GM10248 (cell line): ENCODE measurements around the gene HACD1.

Experiments
- CTCF ChIA-PET: fragments of 300-600 bp; sonication (Branson Sonifier 250); formaldehyde crosslinking; extraction: SDS; loops from one replicate; lab custom pipeline; 2021; ENCODE audit warnings: antibody characterized with exemption; lab: Yijun Ruan, JAX
- POLR2A ChIA-PET: fragments of 350-650 bp; sonication (Branson Sonifier 250); formaldehyde crosslinking; extraction: SDS; loops from one replicate; lab custom pipeline; 2020; ENCODE audit warnings: antibody characterized with exemption; lab: Yijun Ruan, JAX
- DNase-seq: peaks from one replicate; pipeline ENCODE4 v3.0.0; 2012; ENCODE audit errors: extremely low spot score
- CTCF ChIP-seq: IDR thresholded peaks from 2 replicates; pipeline ENCODE4 v1.5.1; 2012; ENCODE audit warnings: mild to moderate bottlenecking, low read depth; ENCODE audit errors: extremely low read depth, missing control alignments, control extremely low read depth

HACD1 gene, protein sequence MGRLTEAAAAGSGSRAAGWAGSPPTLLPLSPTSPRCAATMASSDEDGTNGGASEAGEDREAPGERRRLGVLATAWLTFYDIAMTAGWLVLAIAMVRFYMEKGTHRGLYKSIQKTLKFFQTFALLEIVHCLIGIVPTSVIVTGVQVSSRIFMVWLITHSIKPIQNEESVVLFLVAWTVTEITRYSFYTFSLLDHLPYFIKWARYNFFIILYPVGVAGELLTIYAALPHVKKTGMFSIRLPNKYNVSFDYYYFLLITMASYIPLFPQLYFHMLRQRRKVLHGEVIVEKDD

GRCh38 chr10:17617031-17617911 lies at the start of gene HACD1:
TSS of gene HACD1 (minus strand) at chr10:17617374. CDS start at chr10:17617339, 35 bp downstream.
- ChIA-PET POLR2A (no interaction called here), CTCF (interaction anchor here (0.8 to 0.9 kb wide), 5 partner anchors 9 to 31 kb away, joined by 3 to 6 read pairs (median 3); partner anchors contain the start of gene STAM)
- peak; percentile 62 for DNase-seq
- peak; percentile 22 for TF ChIP-seq CTCF

DNA sequence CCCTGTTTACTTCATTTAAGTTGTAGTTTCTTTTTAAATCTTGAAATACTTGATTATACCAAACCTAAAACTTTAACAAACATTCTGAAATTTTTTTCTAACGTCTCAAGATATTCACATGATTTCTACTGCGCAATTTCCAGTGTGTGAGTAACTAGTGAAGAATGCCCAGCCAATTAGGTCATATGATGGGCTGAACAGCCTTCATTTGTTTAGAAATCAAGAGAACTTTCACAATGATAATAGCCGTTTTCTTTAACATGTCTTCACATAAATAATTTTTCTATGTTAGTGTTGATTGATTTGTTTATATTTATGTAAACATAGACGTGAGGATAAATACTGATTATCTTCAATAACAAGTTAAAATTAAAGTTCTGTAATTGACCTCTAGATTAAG lies 48.6 kb upstream of the HACD1 start:
- DNase-seq = no peak
- no peak for TF ChIP-seq CTCF
- POLR2A ChIA-PET = no interaction called here
- CTCF ChIA-PET = no interaction called here

DNA sequence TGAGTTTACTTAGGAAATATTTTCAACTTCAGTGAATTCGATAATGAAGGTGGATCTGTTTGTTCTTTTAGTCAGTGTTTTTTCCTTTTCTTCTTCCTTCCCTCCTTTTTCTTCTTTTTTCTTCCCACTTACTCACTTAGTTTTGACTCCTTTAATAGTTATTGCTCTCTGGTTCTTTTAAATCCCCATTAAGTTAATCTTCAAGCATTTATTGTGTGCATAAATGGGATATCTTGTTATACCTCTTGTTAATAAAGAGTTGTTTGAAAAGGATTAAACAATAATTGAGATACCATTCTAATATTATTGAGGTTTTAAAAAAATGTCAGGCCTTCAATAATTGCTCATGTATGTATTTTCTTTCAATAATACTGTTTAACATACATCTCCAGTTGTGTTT lies 46.3 kb upstream of the HACD1 start:
- TF ChIP-seq CTCF = no peak
- ChIA-PET CTCF (interaction anchor here (1.6 to 2.7 kb wide), 2 partner anchors 8 to 16 kb away, joined by 6 to 8 read pairs; no protein-coding TSS in a partner anchor), POLR2A (no interaction called here)
- no peak for DNase-seq

- ChIA-PET CTCF (interaction anchor here (0.8 to 2.7 kb wide), 3 partner anchors 9 to 15 kb away, joined by 3 to 8 read pairs (median 6); no protein-coding TSS in a partner anchor), POLR2A (no interaction called here)
- no peak for DNase-seq
- TF ChIP-seq CTCF = no peak
Measured at GRCh38 chr10:17662193-17663138, 45.3 kb upstream of the HACD1 start.

DNA sequence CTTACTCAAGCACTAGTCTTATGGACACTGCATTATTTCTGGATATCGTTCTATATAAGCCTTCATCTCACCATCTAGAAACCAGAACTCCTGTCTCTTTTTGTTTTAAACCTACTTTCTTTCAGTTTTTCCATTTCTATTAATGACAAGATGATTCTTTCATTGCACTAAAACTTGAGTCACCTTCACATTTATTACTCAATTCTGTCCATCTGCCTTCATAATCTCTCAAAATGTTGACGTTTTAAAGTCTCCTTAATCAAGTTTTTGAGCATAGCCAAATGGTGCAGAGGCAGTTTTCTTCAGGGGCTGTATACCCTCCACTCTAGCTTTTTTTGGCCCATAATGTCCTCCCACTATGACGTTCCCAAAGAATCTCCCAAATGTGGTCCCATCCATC lies 44.3 kb upstream of the HACD1 start:
- no peak for TF ChIP-seq CTCF
- ChIA-PET CTCF (interaction anchor here (0.9 to 2.7 kb wide), 2 partner anchors 10 to 17 kb away, joined by 3 to 8 read pairs; partner anchors contain the start of gene STAM), POLR2A (no interaction called here)
- DNase-seq = no peak
